Measurements from ENCODE around the gene ATP10D. TPM values are rescaled to one million over a fixed set of nuclear protein-coding genes. Genes with fewer than 3 reads are reported as not detected.

Gene ATP10D
- total RNA-seq, 1 donor from 2014 or later: 9.3 TPM

Other genes with a start within 250 kb of the ATP10D start
- 4.9 TPM for gene COMMD8, start 21.6 kb upstream of the ATP10D start, total RNA-seq